ENCODE data around the gene OBSL1. TPM values are rescaled to one million over a fixed set of nuclear protein-coding genes. Genes with fewer than 3 reads are reported as not detected.

OBSL1 gene
- total RNA-seq, 1 experiment from 2014 or later: 23.1 TPM

- Histone ChIP-seq H3K36me3 (ENCODE audit: insufficient read depth, low read length, poor library complexity, severe bottlenecking) (no peaks in the 10 kb centered on the region), H3K4me1 (ENCODE audit: insufficient read depth, low read length, poor library complexity, severe bottlenecking) (no peaks in the 10 kb centered on the region), H3K27ac (ENCODE audit: low read depth, low read length, poor library complexity, severe bottlenecking) (no peak overlapping the region), H3K9me3 (ENCODE audit: low read depth, low read length, poor library complexity, severe bottlenecking) (no peaks in the 10 kb centered on the region), H3K27me3 (replicated peaks; ENCODE audit: insufficient read depth, low read depth, low read length, poor library complexity) (no peaks in the 10 kb centered on the region), H3K4me3 (ENCODE audit: low read depth, low read length, poor library complexity, severe bottlenecking) (no peak overlapping the region)
- no peak for DNase-seq (ENCODE audit: low spot score)
- no TSS peak for BruUV-seq (replicated peaks)
- ChIA-PET POLR2A (ENCODE audit: low non-redundant PET) (no interaction called here), CTCF (interaction anchor here (0.6 kb wide), 2 partner anchors 8 to 28 kb away, joined by 5 to 9 read pairs; partner anchors contain the start of gene OBSL1)
- TF ChIP-seq EZH2 (IDR thresholded peaks at IDR 0.05; ENCODE audit: borderline replicate concordance, low read depth, low read length, poor library complexity, severe bottlenecking): no peak
- TF ChIP-seq CTCF (conservative IDR thresholded peaks at IDR 0.05; ENCODE audit: low read depth, low read length): no peak
- intact Hi-C loops (cut with micrococcal nuclease; ENCODE audit: unreplicated experiment): no loop called here
Measured at GRCh38 chr2:219563271-219563928, 7.9 kb downstream of the OBSL1 start.

- BruUV-seq (replicated peaks): TSS peak; percentile 30
- H3K36me3 ChIP-seq (ENCODE audit: insufficient read depth, low read length, poor library complexity, severe bottlenecking): no peaks in the 10 kb centered on the region
- no peaks in the 10 kb centered on the region for H3K27me3 ChIP-seq (replicated peaks; ENCODE audit: insufficient read depth, low read depth, low read length, poor library complexity)
- DNase-seq (ENCODE audit: low spot score): no peak
- POLR2A ChIA-PET (ENCODE audit: low non-redundant PET): no interaction called here
- intact Hi-C loops (cut with micrococcal nuclease; ENCODE audit: unreplicated experiment): no loop called here
- no peak overlapping the region for H3K4me3 ChIP-seq (ENCODE audit: low read depth, low read length, poor library complexity, severe bottlenecking)
- TF ChIP-seq EZH2 (IDR thresholded peaks at IDR 0.05; ENCODE audit: borderline replicate concordance, low read depth, low read length, poor library complexity, severe bottlenecking) (no peak), CTCF (conservative IDR thresholded peaks at IDR 0.05; ENCODE audit: low read depth, low read length) (no peak)
- no peaks in the 10 kb centered on the region for H3K4me1 ChIP-seq (ENCODE audit: insufficient read depth, low read length, poor library complexity, severe bottlenecking)
- no peaks in the 10 kb centered on the region for H3K9me3 ChIP-seq (ENCODE audit: low read depth, low read length, poor library complexity, severe bottlenecking)
- CTCF ChIA-PET: interaction anchor here (0.6 kb wide), 2 partner anchors 9 to 1391 kb away, joined by 5 read pairs; partner anchors contain the start of gene OBSL1
- no peak overlapping the region for H3K27ac ChIP-seq (ENCODE audit: low read depth, low read length, poor library complexity, severe bottlenecking)
Measured at GRCh38 chr2:219562049-219563020, 9.0 kb downstream of the OBSL1 start.

GRCh38 chr2:219561179-219562048, 9.9 kb downstream of the OBSL1 start:
- CTCF ChIA-PET: interaction anchor here (0.5 to 1.2 kb wide), 2 partner anchors 10 to 63 kb away, joined by 3 to 6 read pairs; partner anchors contain the start of gene GMPPA
- intact Hi-C loops (cut with micrococcal nuclease; ENCODE audit: unreplicated experiment): no loop called here
- no peak overlapping the region for H3K27ac ChIP-seq (ENCODE audit: low read depth, low read length, poor library complexity, severe bottlenecking)
- no peak for TF ChIP-seq CTCF (conservative IDR thresholded peaks at IDR 0.05; ENCODE audit: low read depth, low read length)
- no peak for TF ChIP-seq EZH2 (IDR thresholded peaks at IDR 0.05; ENCODE audit: borderline replicate concordance, low read depth, low read length, poor library complexity, severe bottlenecking)
- H3K36me3 ChIP-seq (ENCODE audit: insufficient read depth, low read length, poor library complexity, severe bottlenecking): no peaks in the 10 kb centered on the region
- no peak for DNase-seq (ENCODE audit: low spot score)
- no peaks in the 10 kb centered on the region for H3K9me3 ChIP-seq (ENCODE audit: low read depth, low read length, poor library complexity, severe bottlenecking)
- POLR2A ChIA-PET (ENCODE audit: low non-redundant PET): no interaction called here
- no TSS peak for BruUV-seq (replicated peaks)
- H3K4me1 ChIP-seq (ENCODE audit: insufficient read depth, low read length, poor library complexity, severe bottlenecking): no peaks in the 10 kb centered on the region
- no peaks in the 10 kb centered on the region for H3K27me3 ChIP-seq (replicated peaks; ENCODE audit: insufficient read depth, low read depth, low read length, poor library complexity)
- no peak overlapping the region for H3K4me3 ChIP-seq (ENCODE audit: low read depth, low read length, poor library complexity, severe bottlenecking)
